SK-N-SH treated with all-trans-retinoic acid at 6 μM for 48 hours (cell line): ENCODE measurements around the gene PRC1.

Source experiments
- ARNTL ChIP-seq: fragments of 450-650 bp; formaldehyde crosslinking; IDR thresholded peaks from 2 replicates; pipeline ENCODE4 v1.5.0; 2020; ENCODE audit warnings: low read depth, mild to moderate bottlenecking, moderate library complexity, borderline replicate concordance
- CREB5 ChIP-seq: fragments of 250-450 bp; sonication (Bioruptor Pico); IDR thresholded peaks from 2 replicates; pipeline ENCODE4 v1.5.1; 2020; ENCODE audit warnings: low read depth, mild to moderate bottlenecking, moderate library complexity
- CSDC2 ChIP-seq: fragments of 250-450 bp; sonication (Bioruptor Pico); IDR thresholded peaks from 2 replicates; pipeline ENCODE4 v1.5.0; 2020; ENCODE audit warnings: mild to moderate bottlenecking, moderate library complexity
- GLIS3 ChIP-seq: fragments of 250-450 bp; sonication (Bioruptor Pico); IDR thresholded peaks from 2 replicates; pipeline ENCODE4 v1.5.0; 2020; ENCODE audit warnings: mild to moderate bottlenecking, moderate library complexity
- ISL1 ChIP-seq: fragments of 250-450 bp; sonication (Bioruptor Pico); IDR thresholded peaks from 2 replicates; pipeline ENCODE4 v2.1.2; 2022; ENCODE audit warnings: mild to moderate bottlenecking, moderate library complexity
- PATZ1 ChIP-seq: fragments of 250-450 bp; sonication (Bioruptor Pico); IDR thresholded peaks from 2 replicates; pipeline ENCODE4 v1.8.0; 2020; ENCODE audit warnings: mild to moderate bottlenecking, moderate library complexity, borderline replicate concordance
- RARB ChIP-seq: fragments of 250-450 bp; sonication (Bioruptor Pico); IDR thresholded peaks from 2 replicates; pipeline ENCODE4 v1.8.0; 2021; ENCODE audit warnings: mild to moderate bottlenecking, moderate library complexity
- SNAI2 ChIP-seq: fragments of 250-450 bp; sonication (Bioruptor Pico); IDR thresholded peaks from 2 replicates; pipeline ENCODE4 v1.5.0; 2020; ENCODE audit warnings: mild to moderate bottlenecking, moderate library complexity
- TCF4 ChIP-seq: fragments of 250-450 bp; sonication (Bioruptor Pico); IDR thresholded peaks from 2 replicates; pipeline ENCODE4 v1.8.0; 2021; ENCODE audit warnings: mild to moderate bottlenecking, moderate library complexity, borderline replicate concordance
- TSHZ2 ChIP-seq: fragments of 250-450 bp; sonication (Bioruptor Pico); IDR thresholded peaks from 2 replicates; pipeline ENCODE4 v1.5.0; 2020; ENCODE audit warnings: mild to moderate bottlenecking, moderate library complexity
- ZFP30 ChIP-seq: fragments of 450-650 bp; formaldehyde crosslinking; IDR thresholded peaks from 2 replicates; pipeline ENCODE4 v1.5.0; 2022; ENCODE audit warnings: mild to moderate bottlenecking, moderate library complexity

- TF ChIP-seq PATZ1 (no peak), RARB (CRISPR knock-in tag) (no peak), TSHZ2 (CRISPR knock-in tag) (no peak), CREB5 (CRISPR knock-in tag) (no peak), SNAI2 (CRISPR knock-in tag) (no peak), ZFP30 (no peak), GLIS3 (no peak), TCF4 (CRISPR knock-in tag) (no peak), CSDC2 (CRISPR knock-in tag) (no peak), ARNTL (no peak), ISL1 (CRISPR knock-in tag) (no peak)
Observed at GRCh38 chr15:91023720-91024119, 29.4 kb upstream of the PRC1 start.
